ENCODE results near the gene ANXA5. TPM values are rescaled to one million over a fixed set of nuclear protein-coding genes. Genes with fewer than 3 reads are reported as not detected.

ANXA5 gene
- total and polyA plus RNA-seq, 2 of the 4 experiments (the other 2 are of a cell fraction), result 780 to 1,448 TPM

DNA sequence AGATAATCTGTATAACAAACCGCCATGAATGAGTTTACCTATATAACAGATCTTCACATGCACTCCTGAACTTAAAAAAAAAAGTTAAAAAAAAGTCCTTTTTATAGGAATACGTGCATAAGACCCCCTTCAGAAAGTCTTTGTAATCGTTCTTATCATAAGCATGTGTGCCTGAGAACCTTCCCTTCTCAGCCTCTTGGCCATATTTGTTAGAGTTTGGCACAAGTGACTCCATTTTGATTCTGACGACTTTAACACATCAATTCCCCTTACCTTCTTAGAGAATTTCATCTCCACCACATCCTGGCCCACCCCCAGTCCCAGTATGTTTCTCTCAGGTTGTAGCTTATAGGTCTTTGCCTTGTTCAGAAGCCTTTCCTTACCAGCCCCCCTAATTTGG lies 16.0 kb upstream of the ANXA5 start:
- Histone ChIP-seq H3K4me3 (ENCODE audit: insufficient read depth, low read depth, low read length) (no peak overlapping the region), H2AFZ (replicated peaks; ENCODE audit: low read length, poor library complexity) (no peak overlapping the region), H3K79me1 (ENCODE audit: low read depth in 1 of 2, low read length in 2 of 2) (peaks cover 2 to 7% of the 10 kb centered on the region in 2 experiments; a peak in 3 of 4 replicates), H3K27me3 (ENCODE audit: control insufficient read depth, insufficient read depth, low read length) (no peaks in the 10 kb centered on the region), H2BK20ac (ENCODE audit: low read depth, low read length) (no peak overlapping the region), H3K4ac (ENCODE audit: low read depth, low read length) (peak overlapping the region; percentile 33), H4K20me1 (ENCODE audit: insufficient read depth, low read length) (no peaks in the 10 kb centered on the region), H2AK5ac (ENCODE audit: low read depth, low read length) (peak overlapping the region; percentile 29; the same call in 1 of the 2 replicates), H4K91ac (ENCODE audit: insufficient read depth, low read depth, low read length) (no peak overlapping the region; the same call in 1 of the 2 replicates), H3K9ac (ENCODE audit: low read depth, low read length) (no peak overlapping the region), H3K4me2 (ENCODE audit: low read depth, low read length) (no peak overlapping the region), H3K36me3 (ENCODE audit: control insufficient read depth, insufficient read depth, low read length) (no peaks in the 10 kb centered on the region), H3K9me1 (ENCODE audit: insufficient read depth, low read length) (peaks cover 6% of the 10 kb centered on the region; the same call in 1 of the 2 replicates), H2BK120ac (ENCODE audit: low read depth, low read length) (peak overlapping the region; percentile 68), H2AK9ac (replicated peaks; ENCODE audit: low read depth, low read length, poor library complexity) (no peak overlapping the region), H3K4me1 (ENCODE audit: control insufficient read depth, insufficient read depth, low read length) (peaks cover 6% of the 10 kb centered on the region; the same call in 1 of the 2 replicates), H3K14ac (replicated peaks; ENCODE audit: low read depth, low read length) (no peak overlapping the region), H4K5ac (ENCODE audit: low read depth, low read length) (no peak overlapping the region), H2BK15ac (ENCODE audit: low read depth, low read length) (peak overlapping the region; percentile 56; the same call in 1 of the 3 replicates), H3K9me3 (ENCODE audit: control insufficient read depth, insufficient read depth, low read length) (no peaks in the 10 kb centered on the region), H3K27ac (ENCODE audit: insufficient read depth, low read length) (no peak overlapping the region), H2BK5ac (ENCODE audit: low read depth, low read length, poor library complexity, severe bottlenecking) (no peak overlapping the region), H3K23ac (ENCODE audit: low read depth, low read length) (no peak overlapping the region), H4K8ac (ENCODE audit: low read depth in 2 of 2, low read length in 2 of 2) (peak overlapping the region in 1 of 2 experiments; percentile 50; a peak in 1 of 4 replicates), H3K18ac (ENCODE audit: low read depth, low read length) (no peak overlapping the region; the same call in 1 of the 2 replicates), H3K56ac (ENCODE audit: extremely low read depth, insufficient read depth, low read length) (no peak overlapping the region)
- ATAC-seq (ENCODE audit: low read depth) (no peak), DNase-seq (no peak)
- in situ Hi-C loops (cut with MboI; ENCODE audit: low sequenced_read_pairs), result no loop called here
- ChIA-PET POLR2A (ENCODE audit: unreplicated experiment) (no interaction called here), CTCF (no interaction called here)
- intact Hi-C loops (cut with micrococcal nuclease), result no loop called here
- no CpG with 5 or more reads among the region's 4 CpGs for WGBS, 2 experiments (ENCODE audit: extremely low coverage in 2 of 2, insufficient read length in 1 of 2)
- dilution Hi-C loops (cut with HindIII; ENCODE audit: low sequenced_read_pairs, unreplicated experiment), result no loop called here
- TF ChIP-seq, protein P1, sequence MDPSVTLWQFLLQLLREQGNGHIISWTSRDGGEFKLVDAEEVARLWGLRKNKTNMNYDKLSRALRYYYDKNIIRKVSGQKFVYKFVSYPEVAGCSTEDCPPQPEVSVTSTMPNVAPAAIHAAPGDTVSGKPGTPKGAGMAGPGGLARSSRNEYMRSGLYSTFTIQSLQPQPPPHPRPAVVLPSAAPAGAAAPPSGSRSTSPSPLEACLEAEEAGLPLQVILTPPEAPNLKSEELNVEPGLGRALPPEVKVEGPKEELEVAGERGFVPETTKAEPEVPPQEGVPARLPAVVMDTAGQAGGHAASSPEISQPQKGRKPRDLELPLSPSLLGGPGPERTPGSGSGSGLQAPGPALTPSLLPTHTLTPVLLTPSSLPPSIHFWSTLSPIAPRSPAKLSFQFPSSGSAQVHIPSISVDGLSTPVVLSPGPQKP (IDR thresholded peaks at IDR 0.05; ENCODE audit: borderline replicate concordance, low read depth, low read length), result no peak
- TF ChIP-seq FOS (IDR thresholded peaks at IDR 0.05; ENCODE audit: low read depth, low read length), result no peak
- TF ChIP-seq POLR2A (IDR thresholded peaks at IDR 0.05; ENCODE audit: low read depth, low read length), result no peak
- TF ChIP-seq RFX5 (IDR thresholded peaks at IDR 0.05; ENCODE audit: low read depth, low read length), result no peak
- TF ChIP-seq, protein P2, sequence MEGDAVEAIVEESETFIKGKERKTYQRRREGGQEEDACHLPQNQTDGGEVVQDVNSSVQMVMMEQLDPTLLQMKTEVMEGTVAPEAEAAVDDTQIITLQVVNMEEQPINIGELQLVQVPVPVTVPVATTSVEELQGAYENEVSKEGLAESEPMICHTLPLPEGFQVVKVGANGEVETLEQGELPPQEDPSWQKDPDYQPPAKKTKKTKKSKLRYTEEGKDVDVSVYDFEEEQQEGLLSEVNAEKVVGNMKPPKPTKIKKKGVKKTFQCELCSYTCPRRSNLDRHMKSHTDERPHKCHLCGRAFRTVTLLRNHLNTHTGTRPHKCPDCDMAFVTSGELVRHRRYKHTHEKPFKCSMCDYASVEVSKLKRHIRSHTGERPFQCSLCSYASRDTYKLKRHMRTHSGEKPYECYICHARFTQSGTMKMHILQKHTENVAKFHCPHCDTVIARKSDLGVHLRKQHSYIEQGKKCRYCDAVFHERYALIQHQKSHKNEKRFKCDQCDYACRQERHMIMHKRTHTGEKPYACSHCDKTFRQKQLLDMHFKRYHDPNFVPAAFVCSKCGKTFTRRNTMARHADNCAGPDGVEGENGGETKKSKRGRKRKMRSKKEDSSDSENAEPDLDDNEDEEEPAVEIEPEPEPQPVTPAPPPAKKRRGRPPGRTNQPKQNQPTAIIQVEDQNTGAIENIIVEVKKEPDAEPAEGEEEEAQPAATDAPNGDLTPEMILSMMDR (conservative IDR thresholded peaks at IDR 0.05; ENCODE audit: low read depth, low read length), result no peak
- TF ChIP-seq CEBPB (IDR thresholded peaks at IDR 0.05; ENCODE audit: low read depth, low read length), result no peak
- TF ChIP-seq NFE2L2 (IDR thresholded peaks at IDR 0.05; ENCODE audit: low read depth, low read length), result no peak
- TF ChIP-seq CHD1 (IDR thresholded peaks at IDR 0.05; ENCODE audit: low read depth, low read length), result no peak
- TF ChIP-seq MAFK (IDR thresholded peaks at IDR 0.05; ENCODE audit: low read depth, low read length), result no peak
- BruUV-seq (replicated peaks), result no TSS peak
